Lower leg skin (tissue), 3 donors: ENCODE data around the gene GRK6.

Source experiments
- POLR2A ChIP-seq, 2 donors: fragments of 450-650 bp; IDR thresholded peaks; one replicate each; pipeline ENCODE4 v1.6.1; 2016 to 2017; ENCODE audit warnings: antibody characterized with exemption in 2 of 2, mild to moderate bottlenecking in 1 of 2, moderate library complexity in 1 of 2
- TF ChIP-seq, protein P1 (sequence below), 3 donors: fragments of 450-650 bp; IDR thresholded peaks; one replicate each; pipeline ENCODE4 v1.5.1; 2016; ENCODE audit warnings: antibody characterized with exemption in 3 of 3, mild to moderate bottlenecking in 3 of 3, moderate library complexity in 2 of 3

- TF ChIP-seq POLR2A (IDR thresholded peaks at IDR 0.05): no peak
- TF ChIP-seq, protein P1, sequence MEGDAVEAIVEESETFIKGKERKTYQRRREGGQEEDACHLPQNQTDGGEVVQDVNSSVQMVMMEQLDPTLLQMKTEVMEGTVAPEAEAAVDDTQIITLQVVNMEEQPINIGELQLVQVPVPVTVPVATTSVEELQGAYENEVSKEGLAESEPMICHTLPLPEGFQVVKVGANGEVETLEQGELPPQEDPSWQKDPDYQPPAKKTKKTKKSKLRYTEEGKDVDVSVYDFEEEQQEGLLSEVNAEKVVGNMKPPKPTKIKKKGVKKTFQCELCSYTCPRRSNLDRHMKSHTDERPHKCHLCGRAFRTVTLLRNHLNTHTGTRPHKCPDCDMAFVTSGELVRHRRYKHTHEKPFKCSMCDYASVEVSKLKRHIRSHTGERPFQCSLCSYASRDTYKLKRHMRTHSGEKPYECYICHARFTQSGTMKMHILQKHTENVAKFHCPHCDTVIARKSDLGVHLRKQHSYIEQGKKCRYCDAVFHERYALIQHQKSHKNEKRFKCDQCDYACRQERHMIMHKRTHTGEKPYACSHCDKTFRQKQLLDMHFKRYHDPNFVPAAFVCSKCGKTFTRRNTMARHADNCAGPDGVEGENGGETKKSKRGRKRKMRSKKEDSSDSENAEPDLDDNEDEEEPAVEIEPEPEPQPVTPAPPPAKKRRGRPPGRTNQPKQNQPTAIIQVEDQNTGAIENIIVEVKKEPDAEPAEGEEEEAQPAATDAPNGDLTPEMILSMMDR (IDR thresholded peaks at IDR 0.05): no peak
Measured at GRCh38 chr5:177434942-177435738, 8.7 kb downstream of the GRK6 start.
